Measurements from ENCODE around the gene AAGAB.

- TF ChIP-seq CTCF (conservative IDR thresholded peaks at IDR 0.05 in 1 of 2, IDR thresholded peaks at IDR 0.05 in 1 of 2; ENCODE audit: low read depth in 1 of 2, low read length in 2 of 2) (no peak), EZH2 (IDR thresholded peaks at IDR 0.05; ENCODE audit: low read length, missing control alignments) (no peak)
Measured at GRCh38 chr15:67225336-67225735, 29.1 kb downstream of the AAGAB start.

All from fibroblast of lung (primary cell).